GM12878 (cell line): ENCODE measurements around the gene GNPTAB. TPM values are rescaled to one million over a fixed set of nuclear protein-coding genes. Genes with fewer than 3 reads are reported as not detected.

Source experiments
- ATAC-seq: fragments of 200-7000 bp; cut with Tn5 transposase; 3 replicates; pipeline ENCODE4 v1.9.1; 2020; ENCODE audit warnings: mild to moderate bottlenecking, moderate library complexity
- BruUV-seq: library from RNA; stranded (reverse); fragments of 400-500 nt; replicated peaks from 2 replicates; lab custom pipeline; 2021; lab: Mats Ljungman, UMichigan
- CTCF ChIA-PET: fragments of 300-600 bp; sonication (Branson Sonifier 250); formaldehyde crosslinking; extraction: SDS; loops from one replicate; lab custom pipeline; 2021; ENCODE audit warnings: inconsistent platforms; lab: Yijun Ruan, JAX
- POLR2A ChIA-PET: fragments of 350-600 bp; formaldehyde crosslinking; extraction: SDS; loops from one replicate; lab custom pipeline; 2021; ENCODE audit warnings: inconsistent platforms; lab: Charles Lee
- RAD21 ChIA-PET: fragments of 300-600 bp; sonication (Branson Sonifier 250); formaldehyde crosslinking; loops from one replicate; lab custom pipeline; 2023; ENCODE audit warnings: antibody characterized with exemption; ENCODE audit not compliant: unreplicated experiment; lab: Charles Lee
- SMC1A ChIA-PET: fragments of 300-600 bp; sonication (Branson Sonifier 250); formaldehyde crosslinking; loops from one replicate; lab custom pipeline; 2023; ENCODE audit not compliant: unreplicated experiment, uncharacterized antibody; lab: Charles Lee
- DNase-seq: peaks from one replicate; pipeline ENCODE4 v3.0.0-alpha.2; 2011; ENCODE audit warnings: low read depth, low spot score
- FAIRE-seq: peaks from 3 replicates; lab custom pipeline; 2011; peaks lifted over from hg19 to GRCh38; lab: Jason Lieb, UNC
- H2AFZ ChIP-seq: 2 replicates; pipeline ENCODE4 v1.6.0; 2011; ENCODE audit warnings: low read depth, low read length, control low read depth; ENCODE audit not compliant: control insufficient read depth
- H3K27ac ChIP-seq: 2 replicates; pipeline ENCODE4 v1.5.1; 2011; ENCODE audit warnings: control low read depth; ENCODE audit not compliant: control insufficient read depth, insufficient read depth
- H3K27me3 ChIP-seq, 2 experiments: replicated peaks in 1 of 2; 2 replicates each; pipeline versions ENCODE4 v1.6.0 to v1.6.1; 2011; ENCODE audit warnings: low read length in 1 of 2; ENCODE audit not compliant: control insufficient read depth in 2 of 2, insufficient read depth in 2 of 2
- H3K36me3 ChIP-seq, 2 experiments: 2 replicates each; pipeline ENCODE4 v1.5.1; 2011; ENCODE audit warnings: low read length in 1 of 2; ENCODE audit not compliant: control insufficient read depth in 2 of 2, insufficient read depth in 2 of 2
- H3K4me1 ChIP-seq: 2 replicates; pipeline ENCODE4 v1.6.1; 2011; ENCODE audit warnings: mild to moderate bottlenecking, low read length, moderate library complexity, mixed read lengths; ENCODE audit not compliant: control insufficient read depth, insufficient read depth
- H3K4me2 ChIP-seq: 2 replicates; pipeline ENCODE4 v1.6.0; 2011; ENCODE audit warnings: control low read depth; ENCODE audit not compliant: control insufficient read depth, insufficient read depth
- H3K4me3 ChIP-seq: fragments of 200-600 bp; sonication (generic); 2 replicates; pipeline ENCODE4 v1.5.1; 2016
- H3K79me2 ChIP-seq: 2 replicates; pipeline ENCODE4 v1.6.0; 2011; ENCODE audit warnings: low read length; ENCODE audit not compliant: control insufficient read depth, insufficient read depth
- H3K9ac ChIP-seq: 2 replicates; pipeline ENCODE4 v1.8.0; 2011; ENCODE audit warnings: low read length, control low read depth, mixed read lengths; ENCODE audit not compliant: control insufficient read depth, insufficient read depth
- H3K9me3 ChIP-seq: replicated peaks from 3 replicates; pipeline ENCODE4 v1.5.1; 2011; ENCODE audit warnings: mild to moderate bottlenecking, low read length; ENCODE audit not compliant: control insufficient read depth, insufficient read depth
- H4K20me1 ChIP-seq: 2 replicates; pipeline ENCODE4 v1.6.0; 2011; ENCODE audit not compliant: control insufficient read depth, insufficient read depth
- CTCF ChIP-seq, 3 experiments: IDR thresholded peaks in 2 of 3; conservative IDR thresholded peaks in 1 of 3; 2 replicates each; pipeline ENCODE4 v1.5.1; 2011; ENCODE audit warnings: low read depth in 3 of 3, low read length in 3 of 3, mild to moderate bottlenecking in 3 of 3, control low read depth in 2 of 3, moderate library complexity in 2 of 3, inconsistent platforms in 1 of 3, mixed read lengths in 1 of 3; ENCODE audit not compliant: control insufficient read depth in 2 of 3, insufficient read depth in 1 of 3; ENCODE audit errors: extremely low read depth in 1 of 3
- EZH2 ChIP-seq: IDR thresholded peaks from 2 replicates; pipeline ENCODE4 v1.6.1; 2012; ENCODE audit warnings: low read depth, mild to moderate bottlenecking, control low read depth, inconsistent platforms, low read length, borderline replicate concordance; ENCODE audit not compliant: control insufficient read depth
- IKZF2 ChIP-seq, 2 experiments: fragments of 450-650 bp; IDR thresholded peaks; 2 replicates each; pipeline ENCODE4 v1.6.1; 2017; ENCODE audit warnings: mild to moderate bottlenecking in 2 of 2, moderate library complexity in 2 of 2
- NFYA ChIP-seq: IDR thresholded peaks from 2 replicates; pipeline ENCODE4 v1.6.1; 2011; ENCODE audit warnings: low read depth, mild to moderate bottlenecking, low read length, improper control_type of control experiment, borderline replicate concordance
- RAD21 ChIP-seq: IDR thresholded peaks from 2 replicates; pipeline ENCODE4 v1.6.1; 2011; ENCODE audit warnings: mild to moderate bottlenecking, low read depth, low read length, moderate library complexity; ENCODE audit not compliant: insufficient read depth
- SIX5 ChIP-seq: IDR thresholded peaks from 2 replicates; pipeline ENCODE4 v1.6.1; 2011; ENCODE audit warnings: mild to moderate bottlenecking, low read depth, low read length, moderate library complexity; ENCODE audit not compliant: severe bottlenecking
- SMAD5 ChIP-seq: IDR thresholded peaks from 2 replicates; pipeline ENCODE4 v1.6.1; 2016; ENCODE audit warnings: antibody characterized with exemption, low read depth
- SMC3 ChIP-seq: IDR thresholded peaks from 2 replicates; pipeline ENCODE4 v1.6.1; 2011; ENCODE audit warnings: low read length, improper control_type of control experiment, borderline replicate concordance
- SREBF1 ChIP-seq: IDR thresholded peaks from 2 replicates; pipeline ENCODE4 v1.6.1; 2012; ENCODE audit warnings: mild to moderate bottlenecking, low read length
- WGBS: methylation state at CpG from one replicate; pipeline ENCODE4 v1.1.6; 2016; ENCODE audit warnings: low lambda C conversion rate; ENCODE audit not compliant: insufficient replicate concordance, insufficient coverage; ENCODE audit errors: missing lambda C conversion rate; 5-methylcytosine and 5-hydroxymethylcytosine counted together
- in situ Hi-C: fragments of 300-500 bp; cut with MboI; formaldehyde crosslinking; loops from 9 replicates; pipeline ENCODE4 v1.14.3; 2018; ENCODE audit warnings: mixed read lengths
- intact Hi-C: fragments of 100-400 bp; cut with micrococcal nuclease; formaldehyde crosslinking; loops from one replicate; pipeline ENCODE4 v1.14.2; 2022; ENCODE audit not compliant: unreplicated experiment
- polyA plus RNA-seq, 11 experiments: library from polyadenylated mRNA; depleted of rRNA in 4 of 11; unstranded in 6 of 11; stranded (reverse) in 5 of 11; fragments of >200 nt; fragmentation: Nextera tagmentation in 4 of 11; fragmentation: Illumina TruSeq in 1 of 11; extraction: Ambion mirVana in 4 of 11; extraction: Trizol in 1 of 11; gene quantifications; 1 replicate in 1 of 11; 2 replicates in 10 of 11; pipeline versions ENCODE4 v1.2.1 to v1.2.3, GENCODE V29; 2011 to 2016; ENCODE audit warnings: inconsistent platforms in 2 of 11, missing spikeins in 2 of 11, low read depth in 1 of 11
- total RNA-seq, 4 experiments: library from RNA; depleted of rRNA in 3 of 4; stranded (reverse); fragments of >200 nt in 3 of 4; fragmentation: Illumina TruSeq in 1 of 4; extraction: Trizol in 1 of 4; gene quantifications; 2 replicates each; pipeline versions ENCODE4 v1.2.1 to v1.2.3, GENCODE V29; 2013 to 2021

Gene GNPTAB
- total and polyA plus RNA-seq, 10 of the 15 experiments (the other 5 are each of a cell fraction or from before 2014, with no cell fraction given): 9.8 to 38.9 (median 35.3) TPM

- TF ChIP-seq SMAD5 (no peak), NFYA (no peak), SIX5 (no peak), IKZF2 (IDR thresholded peaks at IDR 0.05) (no peak)
Measured at GRCh38 chr12:101761350-101761749, 69.4 kb downstream of the GNPTAB start (continued).

GRCh38 chr12:101759396-101760047, 71.2 kb downstream of the GNPTAB start:
- H3K4me1 ChIP-seq: no peaks in the 10 kb centered on the region
- no peak overlapping the region for H3K9ac ChIP-seq
- ATAC-seq (peak; percentile 80), FAIRE-seq (no peak), DNase-seq (no peak)
- 62% methylated on average over 5 of the region's 5 CpGs for WGBS
- no peak overlapping the region for H3K27ac ChIP-seq
- RAD21 ChIA-PET: interaction anchor here (0.7 to 2.7 kb wide), 11 partner anchors 24 to 352 kb away, joined by 3 to 12 read pairs (median 4); partner anchors contain the start of genes ARL1 and GNPTAB
- peaks cover 0 to 5% of the 10 kb centered on the region in 2 experiments; a peak in 3 of 4 replicates for H3K36me3 ChIP-seq
- intact Hi-C loops (loop anchor here (1.0 to 5.0 kb wide), 3 partner anchors 189 to 345 kb away; no protein-coding TSS in a partner anchor), in situ Hi-C loops (loop anchor here (5.0 kb wide), 1 partner anchor 347 kb away; no protein-coding TSS in a partner anchor)
- H2AFZ ChIP-seq: no peak overlapping the region
- CTCF ChIA-PET: interaction anchor here (0.5 to 4.3 kb wide), 40 partner anchors 8 to 1051 kb away, joined by 3 to 34 read pairs (median 4); partner anchors contain the start of genes ARL1 and GNPTAB
- H4K20me1 ChIP-seq: no peaks in the 10 kb centered on the region
- no peak overlapping the region for H3K4me2 ChIP-seq
- SMC1A ChIA-PET: interaction anchor here (0.6 to 2.3 kb wide), 19 partner anchors 12 to 345 kb away, joined by 3 to 12 read pairs (median 3); no protein-coding TSS in a partner anchor
- no TSS peak for BruUV-seq
- H3K9me3 ChIP-seq: no peaks in the 10 kb centered on the region
- no peak overlapping the region for H3K4me3 ChIP-seq
- H3K27me3 ChIP-seq: no peaks in the 10 kb centered on the region
- TF ChIP-seq RAD21: peak; percentile 87
- TF ChIP-seq EZH2: no peak
- TF ChIP-seq SREBF1: no peak
- TF ChIP-seq CTCF (IDR thresholded peaks at IDR 0.05 in 2 of 3, conservative IDR thresholded peaks at IDR 0.05 in 1 of 3; ENCODE audit: control insufficient read depth in 2 of 3, extremely low read depth in 1 of 3, insufficient read depth in 1 of 3, low read depth in 3 of 3, low read length in 3 of 3): peak; percentile 68 to 83 (median 76)
- peak; percentile 71; the same call in 1 of the 2 replicates for TF ChIP-seq SMC3
- POLR2A ChIA-PET: interaction anchor here (0.6 kb wide), 1 partner anchor 127 kb away, joined by 3 read pairs; no protein-coding TSS in a partner anchor
- H3K79me2 ChIP-seq: no peaks in the 10 kb centered on the region
